K562 treated with DMSO at 1 percent for 4 hours (cell line): ENCODE data around the gene NUBPL. TPM values are rescaled to one million over a fixed set of nuclear protein-coding genes. Genes with fewer than 3 reads are reported as not detected.

Experiments
- total RNA-seq: library from RNA; unstranded; fragments of 300-600 nt; gene quantifications from 2 replicates; pipeline ENCODE4 v1.2.3, GENCODE V29; 2022; ENCODE audit not compliant: insufficient read depth

Gene NUBPL
- 1.3 and 1.6 TPM in 2 replicates for total RNA-seq

GRCh38 chr14:31561155-31561846 lies at the start of gene NUBPL:
NUBPL (plus strand) TSS chr14:31561404; CDS start chr14:31561440, 36 bp downstream.

Other genes starting within 250 kb of the NUBPL start
- 7.1 and 10.6 TPM in 2 replicates for gene HEATR5A, start 140.9 kb upstream of the NUBPL start, total RNA-seq
- gene DTD2, start 103.9 kb upstream of the NUBPL start, total RNA-seq = 1.4 and 4.9 TPM in 2 replicates
- gene GPR33, start 73.4 kb upstream of the NUBPL start, total RNA-seq = not detected in 2 replicates